GM12891 (cell line): ENCODE measurements around the gene LCP2.

Source experiments
- PAX5 ChIP-seq: IDR thresholded peaks from 2 replicates; pipeline ENCODE4 v1.6.1; 2011; ENCODE audit warnings: low read length, moderate library complexity, mild to moderate bottlenecking; ENCODE audit not compliant: insufficient read depth, severe bottlenecking
- POLR2A ChIP-seq: IDR thresholded peaks from 2 replicates; pipeline ENCODE4 v1.6.1; 2011; ENCODE audit warnings: low read depth, low read length, control low read depth
- POLR2AphosphoS5 ChIP-seq: IDR thresholded peaks from 2 replicates; pipeline ENCODE4 v1.6.1; 2011; ENCODE audit warnings: low read depth, low read length, control low read depth
- POU2F2 ChIP-seq: IDR thresholded peaks from 2 replicates; pipeline ENCODE4 v1.6.1; 2011; ENCODE audit warnings: low read depth, mild to moderate bottlenecking, control low read depth, low read length, moderate library complexity
- SPI1 ChIP-seq: IDR thresholded peaks from 2 replicates; pipeline ENCODE4 v1.6.1; 2011; ENCODE audit warnings: low read depth, low read length, control low read depth
- TAF1 ChIP-seq: IDR thresholded peaks from 2 replicates; pipeline ENCODE4 v1.6.1; 2011; ENCODE audit warnings: low read depth, low read length, control low read depth

DNA sequence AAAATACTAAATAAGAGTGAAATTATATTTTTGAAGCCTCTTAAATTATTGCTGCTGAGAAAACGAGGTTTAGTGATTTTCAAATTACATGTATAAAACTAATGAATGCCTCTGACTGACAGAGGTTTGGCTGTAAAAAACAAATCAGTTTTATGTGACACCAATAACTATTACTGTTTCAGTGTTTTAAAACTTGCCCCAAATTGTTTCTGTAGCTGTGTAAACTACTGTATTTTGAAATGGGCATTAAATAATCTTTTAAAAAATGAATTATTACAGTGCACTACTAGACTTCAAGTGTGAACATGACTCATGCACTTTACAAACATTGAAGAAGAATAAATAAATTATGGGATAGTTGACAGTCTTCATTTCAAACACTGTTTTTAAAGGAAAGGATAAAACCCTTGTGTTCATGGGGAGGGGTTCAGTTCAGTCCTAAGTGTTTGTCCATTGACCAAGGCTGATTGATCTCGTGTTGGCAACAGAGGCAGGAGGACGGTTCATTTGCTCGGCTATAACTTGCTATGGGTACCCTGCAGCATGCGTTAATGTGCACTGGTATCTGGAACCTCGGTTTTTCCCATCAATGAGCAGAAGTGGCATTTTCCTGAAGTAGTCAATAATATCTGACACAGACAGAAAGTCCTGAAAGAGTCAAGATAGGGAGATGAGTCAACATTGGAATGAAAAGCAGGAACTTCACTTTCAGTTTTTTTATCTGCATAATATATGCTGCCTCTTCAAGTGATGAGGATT is 49.2 kb downstream of the LCP2 start:
- no peak for TF ChIP-seq POLR2AphosphoS5
- no peak for TF ChIP-seq TAF1
- TF ChIP-seq POLR2A: no peak
- no peak for TF ChIP-seq SPI1
- no peak for TF ChIP-seq PAX5
- no peak for TF ChIP-seq POU2F2
